ENCODE measurements around the gene KCNH2.
"Not testable (repeated sequence)": the region's sequence is repeated elsewhere in the genome, so short reads cannot be mapped to it uniquely, and the experiment has no call there.

The KCNH2 gene

DNA sequence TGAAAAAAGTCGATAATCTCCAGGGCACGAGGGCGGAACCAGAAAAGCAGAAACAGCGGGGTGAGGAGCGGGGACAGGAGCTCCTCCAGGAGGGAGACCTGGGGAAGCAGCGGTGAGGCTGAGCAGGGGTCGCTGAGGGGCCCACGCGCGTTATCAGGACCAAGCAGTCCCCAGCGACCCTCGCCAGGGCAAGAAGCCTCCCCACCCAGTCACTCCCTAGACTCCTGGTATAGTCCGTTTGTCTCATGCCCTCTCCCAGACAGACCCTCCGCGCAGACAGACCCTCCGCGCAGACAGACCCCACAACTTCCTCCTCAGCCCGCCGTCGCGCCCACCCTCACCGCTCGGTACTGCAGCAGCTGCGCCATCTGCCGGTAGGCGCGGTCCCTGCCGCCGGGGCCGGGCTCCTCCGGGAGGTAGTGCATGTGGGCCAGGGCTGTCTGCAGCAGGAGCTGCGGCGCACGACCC, 39.9 kb upstream of the KCNH2 start:
- no peaks in the 10 kb centered on the region for H3K36me3 ChIP-seq (ENCODE audit: insufficient read depth, low read length)
- no peak overlapping the region for H3K9ac ChIP-seq (ENCODE audit: low read length)
- peak overlapping the region in 1 of 2 donors; percentile 38 for H3K4me3 ChIP-seq (ENCODE audit: low read depth in 1 of 2, low read length in 2 of 2)
- no peak overlapping the region for H3K27ac ChIP-seq (ENCODE audit: low read depth, low read length)
- no peaks in the 10 kb centered on the region for H3K9me3 ChIP-seq (ENCODE audit: low read length)
- H3K4me1 ChIP-seq (ENCODE audit: insufficient read depth, low read length): peaks cover 13% of the 10 kb centered on the region
- H3K27me3 ChIP-seq (ENCODE audit: control insufficient read depth in 1 of 2, insufficient read depth in 2 of 2, low read length in 2 of 2): peaks cover 22 to 69% of the 10 kb centered on the region in 2 donors

DNA sequence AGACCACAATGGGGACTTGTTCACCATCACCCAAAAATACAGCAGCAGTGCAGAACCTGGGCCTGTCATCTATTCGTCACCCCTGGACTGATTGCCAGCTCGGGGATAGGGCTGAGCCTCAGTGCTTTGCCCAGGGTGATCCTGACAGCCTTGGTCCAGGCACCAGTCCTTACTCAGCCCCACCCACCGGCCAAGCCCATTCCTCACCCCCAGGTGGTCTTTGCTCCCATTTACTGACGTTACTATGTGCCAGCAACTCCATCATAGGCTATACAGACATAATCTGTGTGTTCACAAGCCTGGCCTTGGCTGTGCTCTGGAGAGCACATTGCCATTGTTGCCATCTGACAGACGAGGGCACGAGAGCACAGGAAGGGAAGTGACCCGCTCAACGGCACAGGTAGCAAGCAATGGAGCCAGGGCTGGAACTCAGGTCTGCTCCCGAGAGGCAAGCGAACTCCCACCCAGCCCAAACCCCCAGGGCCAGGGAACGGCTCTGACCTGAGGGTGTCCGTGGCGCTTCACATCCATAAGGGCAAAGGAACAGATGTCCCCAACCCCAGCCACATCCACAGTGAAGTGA, 39.3 kb upstream of the KCNH2 start:
- Histone ChIP-seq H3K27me3 (ENCODE audit: control insufficient read depth in 1 of 2, insufficient read depth in 2 of 2, low read length in 2 of 2) (peaks cover 27 to 69% of the 10 kb centered on the region in 2 donors), H3K27ac (ENCODE audit: low read depth, low read length) (no peak overlapping the region), H3K9ac (ENCODE audit: low read length) (no peak overlapping the region), H3K4me1 (ENCODE audit: insufficient read depth, low read length) (peaks cover 13% of the 10 kb centered on the region), H3K36me3 (ENCODE audit: insufficient read depth, low read length) (no peaks in the 10 kb centered on the region), H3K4me3 (ENCODE audit: low read depth in 1 of 2, low read length in 2 of 2) (no peak overlapping the region), H3K9me3 (ENCODE audit: low read length) (no peaks in the 10 kb centered on the region)

- Histone ChIP-seq H3K27me3 (ENCODE audit: control insufficient read depth in 1 of 2, insufficient read depth in 2 of 2, low read length in 2 of 2) (peaks cover 30 to 69% of the 10 kb centered on the region in 2 donors), H3K9ac (ENCODE audit: low read length) (no peak overlapping the region), H3K4me3 (ENCODE audit: low read depth in 1 of 2, low read length in 2 of 2) (no peak overlapping the region), H3K4me1 (ENCODE audit: insufficient read depth, low read length) (peaks cover 13% of the 10 kb centered on the region), H3K36me3 (ENCODE audit: insufficient read depth, low read length) (no peaks in the 10 kb centered on the region), H3K9me3 (ENCODE audit: low read length) (no peaks in the 10 kb centered on the region), H3K27ac (ENCODE audit: low read depth, low read length) (no peak overlapping the region)
Observed at GRCh38 chr7:151016942-151017341, 38.8 kb upstream of the KCNH2 start.

DNA sequence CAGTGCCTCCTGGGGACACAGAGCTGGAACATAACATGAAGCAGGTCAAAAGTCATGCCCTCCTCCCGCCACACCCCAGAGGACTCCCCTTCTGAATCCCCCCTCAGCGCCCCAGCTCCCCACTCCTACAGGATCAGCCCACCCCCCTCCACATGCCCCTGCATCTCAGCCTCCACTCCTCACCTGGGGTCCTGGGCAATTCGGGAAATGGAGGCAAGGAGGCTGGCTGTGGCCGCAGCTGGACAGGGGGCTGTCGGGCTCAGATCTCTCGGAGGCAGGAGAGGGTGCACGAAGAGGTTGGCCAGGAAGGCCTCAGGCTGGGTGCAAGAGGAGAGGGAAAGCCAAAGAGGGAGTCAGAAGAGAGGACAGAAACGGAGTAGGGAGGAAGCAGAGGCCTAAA, 38.4 kb upstream of the KCNH2 start:
- Histone ChIP-seq H3K4me1 (ENCODE audit: insufficient read depth, low read length) (peaks cover 13% of the 10 kb centered on the region), H3K4me3 (ENCODE audit: low read depth in 1 of 2, low read length in 2 of 2) (no peak overlapping the region), H3K27me3 (ENCODE audit: control insufficient read depth in 1 of 2, insufficient read depth in 2 of 2, low read length in 2 of 2) (peaks cover 30 to 69% of the 10 kb centered on the region in 2 donors), H3K36me3 (ENCODE audit: insufficient read depth, low read length) (no peaks in the 10 kb centered on the region), H3K9me3 (ENCODE audit: low read length) (no peaks in the 10 kb centered on the region), H3K27ac (ENCODE audit: low read depth, low read length) (no peak overlapping the region), H3K9ac (ENCODE audit: low read length) (no peak overlapping the region)

DNA sequence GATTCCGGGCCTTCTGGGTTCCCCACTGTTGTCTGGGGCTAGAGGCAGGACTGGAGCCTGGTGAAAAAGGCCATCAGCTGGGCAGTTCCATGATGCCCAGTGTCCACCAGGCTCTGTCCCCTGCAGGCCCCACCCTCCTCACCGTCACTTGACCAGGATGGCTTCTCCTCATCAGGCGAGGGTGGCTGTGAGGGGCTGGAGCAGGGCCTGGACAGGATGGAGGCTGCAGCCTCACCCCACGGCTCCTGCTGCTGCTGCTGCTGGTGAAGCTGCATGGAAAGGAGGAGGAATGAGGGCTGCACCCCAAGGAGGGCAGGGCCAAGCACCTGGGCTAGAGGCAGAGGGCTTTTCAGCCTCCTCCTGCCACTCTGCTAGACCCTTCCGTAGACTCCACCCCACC, 37.8 kb upstream of the KCNH2 start:
- Histone ChIP-seq H3K9me3 (ENCODE audit: low read length) (no peaks in the 10 kb centered on the region), H3K36me3 (ENCODE audit: insufficient read depth, low read length) (no peaks in the 10 kb centered on the region), H3K4me3 (ENCODE audit: low read depth in 1 of 2, low read length in 2 of 2) (no peak overlapping the region), H3K9ac (ENCODE audit: low read length) (no peak overlapping the region), H3K27me3 (ENCODE audit: control insufficient read depth in 1 of 2, insufficient read depth in 2 of 2, low read length in 2 of 2) (peaks cover 30 to 67% of the 10 kb centered on the region in 2 donors), H3K4me1 (ENCODE audit: insufficient read depth, low read length) (peaks cover 13% of the 10 kb centered on the region), H3K27ac (ENCODE audit: low read depth, low read length) (no peak overlapping the region)

GRCh38 chr7:151014950-151015349, 36.8 kb upstream of the KCNH2 start:
- Histone ChIP-seq H3K27ac (ENCODE audit: low read depth, low read length) (no peak overlapping the region), H3K9ac (ENCODE audit: low read length) (no peak overlapping the region), H3K27me3 (ENCODE audit: control insufficient read depth in 1 of 2, insufficient read depth in 2 of 2, low read length in 2 of 2) (peaks cover 30 to 69% of the 10 kb centered on the region in 2 donors), H3K4me1 (ENCODE audit: insufficient read depth, low read length) (peaks cover 13% of the 10 kb centered on the region), H3K4me3 (ENCODE audit: low read depth in 1 of 2, low read length in 2 of 2) (no peak overlapping the region), H3K9me3 (ENCODE audit: low read length) (no peaks in the 10 kb centered on the region), H3K36me3 (ENCODE audit: insufficient read depth, low read length) (no peaks in the 10 kb centered on the region)

GRCh38 chr7:151013733-151014497, 35.8 kb upstream of the KCNH2 start:
- Histone ChIP-seq H3K4me1 (ENCODE audit: insufficient read depth, low read length) (peaks cover 13% of the 10 kb centered on the region), H3K4me3 (ENCODE audit: low read depth in 1 of 2, low read length in 2 of 2) (peak overlapping the region in 1 of 2 donors; percentile 50), H3K27me3 (ENCODE audit: control insufficient read depth in 1 of 2, insufficient read depth in 2 of 2, low read length in 2 of 2) (peaks cover 30 to 66% of the 10 kb centered on the region in 2 donors), H3K36me3 (ENCODE audit: insufficient read depth, low read length) (no peaks in the 10 kb centered on the region), H3K9ac (ENCODE audit: low read length) (no peak overlapping the region), H3K9me3 (ENCODE audit: low read length) (no peaks in the 10 kb centered on the region), H3K27ac (ENCODE audit: low read depth, low read length) (no peak overlapping the region)

- H3K9ac ChIP-seq (ENCODE audit: low read length): no peak overlapping the region
- H3K4me1 ChIP-seq (ENCODE audit: insufficient read depth, low read length): peaks cover 11% of the 10 kb centered on the region
- H3K4me3 ChIP-seq (ENCODE audit: low read depth in 1 of 2, low read length in 2 of 2): no peak overlapping the region
- peaks cover 30 to 69% of the 10 kb centered on the region in 2 donors for H3K27me3 ChIP-seq (ENCODE audit: control insufficient read depth in 1 of 2, insufficient read depth in 2 of 2, low read length in 2 of 2)
- no peaks in the 10 kb centered on the region for H3K36me3 ChIP-seq (ENCODE audit: insufficient read depth, low read length)
- no peak overlapping the region for H3K27ac ChIP-seq (ENCODE audit: low read depth, low read length)
- no peaks in the 10 kb centered on the region for H3K9me3 ChIP-seq (ENCODE audit: low read length)
Observed at GRCh38 chr7:151013356-151013732, 35.2 kb upstream of the KCNH2 start.

DNA sequence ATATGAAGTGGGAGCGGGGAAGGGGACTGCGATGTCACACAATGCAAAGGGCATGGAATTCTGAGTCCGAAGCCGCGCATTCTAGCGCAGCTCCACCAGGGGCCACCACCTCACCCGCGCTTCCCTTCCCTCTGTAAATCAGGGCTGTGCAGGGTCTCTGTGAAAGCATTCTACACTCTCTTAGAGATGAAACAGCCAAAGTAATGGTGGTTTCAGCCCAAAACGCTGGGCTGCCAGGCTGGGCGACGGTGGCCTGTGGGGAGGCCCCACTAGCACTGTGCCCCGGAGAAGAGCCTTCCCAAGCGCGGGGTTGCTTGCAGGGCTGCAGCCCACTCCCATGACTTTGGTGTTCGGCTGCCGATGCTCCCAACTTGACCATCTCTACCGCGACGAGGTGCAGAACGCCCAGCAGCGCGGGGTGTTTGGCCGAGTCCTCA, 34.8 kb upstream of the KCNH2 start:
- Histone ChIP-seq H3K36me3 (ENCODE audit: insufficient read depth, low read length) (no peaks in the 10 kb centered on the region), H3K4me1 (ENCODE audit: insufficient read depth, low read length) (peaks cover 6% of the 10 kb centered on the region), H3K9me3 (ENCODE audit: low read length) (no peaks in the 10 kb centered on the region), H3K4me3 (ENCODE audit: low read depth in 1 of 2, low read length in 2 of 2) (no peak overlapping the region), H3K27me3 (ENCODE audit: control insufficient read depth in 1 of 2, insufficient read depth in 2 of 2, low read length in 2 of 2) (peaks cover 28 to 67% of the 10 kb centered on the region in 2 donors), H3K27ac (ENCODE audit: low read depth, low read length) (no peak overlapping the region), H3K9ac (ENCODE audit: low read length) (no peak overlapping the region)

GRCh38 chr7:151012031-151012692, 34.0 kb upstream of the KCNH2 start:
- Histone ChIP-seq H3K36me3 (ENCODE audit: insufficient read depth, low read length) (no peaks in the 10 kb centered on the region), H3K27ac (ENCODE audit: low read depth, low read length) (no peak overlapping the region), H3K4me1 (ENCODE audit: insufficient read depth, low read length) (no peaks in the 10 kb centered on the region), H3K9ac (ENCODE audit: low read length) (no peak overlapping the region), H3K9me3 (ENCODE audit: low read length) (no peaks in the 10 kb centered on the region), H3K27me3 (ENCODE audit: control insufficient read depth in 1 of 2, insufficient read depth in 2 of 2, low read length in 2 of 2) (peaks cover 20 to 61% of the 10 kb centered on the region in 2 donors), H3K4me3 (ENCODE audit: low read depth in 1 of 2, low read length in 2 of 2) (no peak overlapping the region)

GRCh38 chr7:151011616-151012015, 33.5 kb upstream of the KCNH2 start:
- not testable (repeated sequence) for H3K4me1 ChIP-seq (ENCODE audit: insufficient read depth, low read length); H3K27ac ChIP-seq (ENCODE audit: low read depth, low read length)

More at GRCh38 chr7:151011616-151012015, 33.5 kb upstream of the KCNH2 start:
- H3K9me3 ChIP-seq (ENCODE audit: low read length); H3K4me3 ChIP-seq (ENCODE audit: low read depth in 1 of 2, low read length in 2 of 2); H3K9ac ChIP-seq (ENCODE audit: low read length); H3K36me3 ChIP-seq (ENCODE audit: insufficient read depth, low read length): not testable (repeated sequence)
- H3K27me3 ChIP-seq (ENCODE audit: control insufficient read depth in 1 of 2, insufficient read depth in 2 of 2, low read length in 2 of 2): peaks cover 18 to 56% of the 10 kb centered on the region in 2 donors
